Measurements from ENCODE around the gene MGAM2. TPM values are rescaled to one million over a fixed set of nuclear protein-coding genes. Genes with fewer than 3 reads are reported as not detected.

Gene MGAM2
- total RNA-seq, 4 donors from 2014 or later, result under 0.01 to 7.3 (median 2.3) TPM

DNA sequence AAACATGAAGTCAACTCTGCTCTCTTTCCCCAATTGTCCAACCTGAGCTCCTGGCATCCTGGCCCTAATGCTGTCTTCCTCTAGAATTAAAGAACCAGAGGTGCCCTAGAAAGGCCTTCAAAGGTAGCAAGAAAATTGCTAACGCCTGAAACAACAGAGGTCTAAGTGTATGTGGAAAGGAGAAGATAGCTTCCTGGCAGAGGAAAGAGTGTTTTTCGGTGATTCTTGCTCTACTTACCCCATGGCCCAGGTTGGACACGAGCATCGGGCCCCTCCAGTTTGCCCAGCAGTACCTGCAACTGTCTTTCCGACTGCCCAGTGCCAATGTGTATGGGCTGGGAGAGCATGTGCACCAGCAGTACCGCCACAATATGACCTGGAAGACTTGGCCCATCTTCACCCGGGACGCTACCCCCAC is 22.2 kb downstream of the MGAM2 start:
- no peaks in the 10 kb centered on the region for H3K4me1 ChIP-seq
- TF ChIP-seq EP300 (IDR thresholded peaks at IDR 0.05) (no peak), POLR2A (IDR thresholded peaks at IDR 0.05) (no peak)
- TF ChIP-seq, protein P1, sequence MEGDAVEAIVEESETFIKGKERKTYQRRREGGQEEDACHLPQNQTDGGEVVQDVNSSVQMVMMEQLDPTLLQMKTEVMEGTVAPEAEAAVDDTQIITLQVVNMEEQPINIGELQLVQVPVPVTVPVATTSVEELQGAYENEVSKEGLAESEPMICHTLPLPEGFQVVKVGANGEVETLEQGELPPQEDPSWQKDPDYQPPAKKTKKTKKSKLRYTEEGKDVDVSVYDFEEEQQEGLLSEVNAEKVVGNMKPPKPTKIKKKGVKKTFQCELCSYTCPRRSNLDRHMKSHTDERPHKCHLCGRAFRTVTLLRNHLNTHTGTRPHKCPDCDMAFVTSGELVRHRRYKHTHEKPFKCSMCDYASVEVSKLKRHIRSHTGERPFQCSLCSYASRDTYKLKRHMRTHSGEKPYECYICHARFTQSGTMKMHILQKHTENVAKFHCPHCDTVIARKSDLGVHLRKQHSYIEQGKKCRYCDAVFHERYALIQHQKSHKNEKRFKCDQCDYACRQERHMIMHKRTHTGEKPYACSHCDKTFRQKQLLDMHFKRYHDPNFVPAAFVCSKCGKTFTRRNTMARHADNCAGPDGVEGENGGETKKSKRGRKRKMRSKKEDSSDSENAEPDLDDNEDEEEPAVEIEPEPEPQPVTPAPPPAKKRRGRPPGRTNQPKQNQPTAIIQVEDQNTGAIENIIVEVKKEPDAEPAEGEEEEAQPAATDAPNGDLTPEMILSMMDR (IDR thresholded peaks at IDR 0.05), result no peak
- no peaks in the 10 kb centered on the region for H3K27me3 ChIP-seq
- DNase-seq (ENCODE audit: low spot score in 2 of 2), result no peak
- WGBS, 2 donors, result 92 to 97% methylated on average over 8 of the region's 8 CpGs
- no peaks in the 10 kb centered on the region for H3K36me3 ChIP-seq
- no peaks in the 10 kb centered on the region for H3K9me3 ChIP-seq
- no peak overlapping the region for H3K27ac ChIP-seq
- no peak overlapping the region for H3K4me3 ChIP-seq

DNA sequence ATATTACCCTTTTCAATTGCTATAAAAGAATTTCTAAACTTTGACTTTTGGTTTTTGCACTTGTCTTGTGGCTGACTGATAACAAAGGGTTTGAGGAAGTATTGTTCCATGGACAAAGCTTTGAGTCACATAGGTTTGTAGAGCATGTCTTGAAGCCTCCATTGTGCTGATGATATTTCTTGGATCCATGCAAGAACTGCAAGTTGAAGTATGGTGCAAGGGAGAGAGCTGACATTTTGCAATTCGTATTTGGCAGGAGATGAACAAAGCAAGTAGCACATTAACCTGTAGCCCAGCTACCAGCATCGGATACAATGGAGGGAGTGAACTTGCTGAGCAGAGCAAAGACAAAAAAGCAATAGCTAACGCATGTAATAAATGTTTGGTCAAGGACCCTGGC is 23.4 kb downstream of the MGAM2 start:
- no peak for DNase-seq (ENCODE audit: low spot score in 2 of 2)
- TF ChIP-seq, protein P1 (IDR thresholded peaks at IDR 0.05), result no peak
- TF ChIP-seq EP300 (IDR thresholded peaks at IDR 0.05) (no peak), POLR2A (IDR thresholded peaks at IDR 0.05) (no peak)
- Histone ChIP-seq H3K36me3 (no peaks in the 10 kb centered on the region), H3K9me3 (no peaks in the 10 kb centered on the region), H3K27ac (no peak overlapping the region), H3K4me3 (no peak overlapping the region), H3K27me3 (no peaks in the 10 kb centered on the region), H3K4me1 (no peaks in the 10 kb centered on the region)
- 58 to 63% methylated on average over 3 of the region's 3 CpGs for WGBS, 2 donors

DNA sequence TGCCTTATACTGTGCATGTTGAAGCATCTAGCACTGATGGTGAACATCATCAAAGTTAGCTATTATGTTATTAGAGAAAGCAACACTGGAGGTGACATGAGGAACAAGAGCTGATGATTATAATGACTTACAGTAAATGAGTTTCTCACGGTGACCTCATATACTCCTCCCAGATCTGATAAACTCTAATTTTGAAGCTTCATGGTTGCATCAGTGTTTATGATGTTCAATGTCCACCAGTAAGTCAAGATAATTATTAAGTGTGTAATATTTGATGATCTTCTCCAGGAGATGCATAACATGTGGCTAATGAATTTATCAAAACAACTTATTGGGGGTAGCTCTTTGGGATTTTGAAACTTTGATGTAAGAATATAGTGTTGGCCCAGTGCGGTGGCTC is 27.5 kb downstream of the MGAM2 start:
- no peak for DNase-seq (ENCODE audit: low spot score in 2 of 2)
- H3K9me3 ChIP-seq, result no peaks in the 10 kb centered on the region
- TF ChIP-seq EP300 (IDR thresholded peaks at IDR 0.05) (no peak), POLR2A (IDR thresholded peaks at IDR 0.05) (no peak)
- TF ChIP-seq, protein P1 (IDR thresholded peaks at IDR 0.05), result no peak
- 91 to 96% methylated on average over 2 of the region's 2 CpGs for WGBS, 2 donors
- H3K27me3 ChIP-seq, result no peaks in the 10 kb centered on the region
- no peaks in the 10 kb centered on the region for H3K4me1 ChIP-seq
- no peak overlapping the region for H3K4me3 ChIP-seq
- H3K27ac ChIP-seq, result no peak overlapping the region
- H3K36me3 ChIP-seq, result no peaks in the 10 kb centered on the region

DNA sequence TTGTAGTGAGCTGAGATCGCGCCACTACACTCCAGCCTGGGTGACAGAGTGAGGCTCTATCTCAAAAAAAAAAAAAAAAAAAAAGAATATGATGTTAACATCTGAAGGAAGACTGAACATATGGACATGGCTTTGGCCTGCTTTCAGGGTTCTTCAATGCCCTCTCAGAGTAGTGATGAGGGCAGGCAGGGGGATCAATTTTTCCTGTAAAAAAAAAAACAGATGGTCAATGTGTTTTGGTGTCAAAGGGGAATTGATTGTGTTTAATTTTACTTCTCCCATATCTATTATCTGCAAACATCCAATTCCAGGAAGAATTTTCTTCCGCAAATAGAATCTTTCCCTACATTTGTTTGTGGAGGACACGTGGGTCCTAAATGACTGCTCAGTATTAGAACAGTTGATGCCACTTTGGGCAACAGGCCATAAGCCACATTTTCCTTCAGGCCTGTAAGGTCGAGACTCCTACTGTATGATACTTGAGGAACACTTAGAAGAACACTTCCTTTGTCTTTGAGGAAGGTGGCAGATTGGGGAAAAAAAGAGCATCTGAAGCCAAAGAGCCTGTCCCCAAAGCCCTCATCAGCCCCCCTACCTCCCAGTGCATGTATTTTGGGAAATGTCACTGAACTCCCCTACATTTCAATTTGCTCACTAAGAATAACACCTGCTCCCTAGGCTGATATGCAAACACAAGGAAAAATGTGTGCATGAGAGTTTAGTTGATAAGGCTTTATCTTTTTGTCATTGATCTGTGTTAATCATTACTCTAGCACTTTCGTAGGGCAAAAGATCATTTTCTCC is 28.3 kb downstream of the MGAM2 start:
- H3K27ac ChIP-seq, result no peak overlapping the region
- WGBS, 2 donors, result 77 to 78% methylated on average over 6 of the region's 6 CpGs
- no peaks in the 10 kb centered on the region for H3K9me3 ChIP-seq
- DNase-seq (ENCODE audit: low spot score in 2 of 2), result no peak
- H3K4me1 ChIP-seq, result no peaks in the 10 kb centered on the region
- H3K36me3 ChIP-seq, result no peaks in the 10 kb centered on the region
- TF ChIP-seq, protein P1 (IDR thresholded peaks at IDR 0.05), result no peak
- TF ChIP-seq POLR2A (IDR thresholded peaks at IDR 0.05) (no peak), EP300 (IDR thresholded peaks at IDR 0.05) (no peak)
- no peaks in the 10 kb centered on the region for H3K27me3 ChIP-seq
- H3K4me3 ChIP-seq, result no peak overlapping the region

DNA sequence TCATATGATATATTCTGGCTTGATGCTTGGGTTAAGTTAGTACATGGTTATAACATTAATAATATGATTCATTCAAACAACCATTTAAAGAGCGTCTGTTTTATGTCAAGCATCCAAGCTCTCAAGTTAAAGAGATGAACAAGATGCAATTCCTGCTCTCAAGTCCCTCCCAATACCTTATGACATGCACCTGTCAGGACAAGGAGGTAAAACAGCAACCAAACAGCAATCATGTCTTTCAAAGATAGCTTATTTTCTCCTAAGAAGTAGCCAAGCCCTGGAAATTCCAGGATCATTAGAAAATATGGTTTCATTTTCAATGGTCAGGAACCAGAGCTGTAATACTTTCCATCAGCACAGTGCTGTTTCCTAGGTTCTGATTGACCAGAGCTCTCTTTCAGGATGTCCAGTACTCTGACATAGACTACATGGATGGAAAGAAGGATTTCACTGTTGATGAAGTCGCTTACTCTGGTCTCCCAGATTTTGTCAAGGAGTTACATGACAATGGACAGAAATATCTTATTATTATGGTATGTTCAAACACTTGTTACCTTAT is 29.0 kb downstream of the MGAM2 start:
- Histone ChIP-seq H3K4me3 (no peak overlapping the region), H3K9me3 (no peaks in the 10 kb centered on the region), H3K36me3 (no peaks in the 10 kb centered on the region), H3K4me1 (no peaks in the 10 kb centered on the region), H3K27ac (no peak overlapping the region), H3K27me3 (no peaks in the 10 kb centered on the region)
- DNase-seq (ENCODE audit: low spot score in 2 of 2), result no peak
- TF ChIP-seq EP300 (IDR thresholded peaks at IDR 0.05) (no peak), POLR2A (IDR thresholded peaks at IDR 0.05) (no peak)
- TF ChIP-seq, protein P1 (IDR thresholded peaks at IDR 0.05), result no peak
- WGBS, 2 donors, result 87 to 92% methylated on average over 2 of the region's 2 CpGs
